ENCODE results near the gene CCDC8.
"Not testable (repeated sequence)": the region's sequence is repeated elsewhere in the genome, so short reads cannot be mapped to it uniquely, and the experiment has no call there.

Gene CCDC8

DNA sequence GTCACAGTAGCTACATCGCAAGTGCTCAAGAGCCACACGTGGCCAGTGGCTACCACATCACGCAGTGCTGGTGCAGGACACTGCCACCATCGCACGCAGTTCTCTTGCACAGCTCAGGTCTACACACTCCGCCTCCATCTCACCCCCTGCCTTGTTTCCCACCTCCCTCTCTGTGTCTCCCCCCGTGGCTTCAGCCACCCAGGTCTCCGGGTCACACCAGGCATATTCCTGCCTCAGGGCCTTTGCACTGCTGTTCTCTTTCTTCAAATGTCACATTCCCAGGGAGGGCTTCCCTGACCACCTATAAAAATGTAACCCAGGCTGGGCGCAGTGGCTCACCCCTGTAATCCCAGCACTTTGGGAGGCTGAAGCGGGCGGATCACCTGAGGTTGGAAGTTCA, 10.6 kb downstream of the CCDC8 start:
- no peak for DNase-seq

DNA sequence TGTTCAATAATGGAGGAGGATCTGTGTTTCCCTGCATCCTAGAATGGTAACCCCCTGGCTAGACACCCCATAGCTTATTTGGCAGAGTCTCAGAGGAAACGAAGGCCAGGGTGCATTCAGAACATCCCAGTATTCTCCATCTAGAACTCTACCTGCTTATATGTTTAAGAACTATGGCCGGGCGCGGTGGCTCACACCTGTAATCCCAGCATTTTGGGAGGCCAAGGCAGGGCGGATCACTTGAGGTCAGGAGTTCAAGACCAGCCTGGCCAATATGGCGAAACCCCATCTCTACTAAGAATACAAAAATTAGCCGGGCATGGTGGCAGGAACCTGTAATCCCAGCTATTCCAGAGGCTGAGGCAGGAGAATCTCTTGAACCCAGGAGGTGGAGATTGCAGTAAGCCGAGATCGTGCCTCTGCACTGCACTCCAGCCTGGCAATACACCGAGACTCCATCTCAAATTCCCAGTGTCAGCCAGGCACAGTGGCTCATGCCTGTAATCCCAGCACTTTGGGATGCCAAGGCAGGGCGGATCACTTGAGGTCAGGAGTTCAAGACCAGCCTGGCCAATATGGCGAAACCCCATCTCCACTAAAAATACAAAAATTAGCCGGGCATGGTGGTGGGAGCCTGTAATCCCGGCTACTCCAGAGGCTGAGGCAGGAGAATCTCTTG, 15.4 kb downstream of the CCDC8 start:
- DNase-seq: not testable (repeated sequence)

DNA sequence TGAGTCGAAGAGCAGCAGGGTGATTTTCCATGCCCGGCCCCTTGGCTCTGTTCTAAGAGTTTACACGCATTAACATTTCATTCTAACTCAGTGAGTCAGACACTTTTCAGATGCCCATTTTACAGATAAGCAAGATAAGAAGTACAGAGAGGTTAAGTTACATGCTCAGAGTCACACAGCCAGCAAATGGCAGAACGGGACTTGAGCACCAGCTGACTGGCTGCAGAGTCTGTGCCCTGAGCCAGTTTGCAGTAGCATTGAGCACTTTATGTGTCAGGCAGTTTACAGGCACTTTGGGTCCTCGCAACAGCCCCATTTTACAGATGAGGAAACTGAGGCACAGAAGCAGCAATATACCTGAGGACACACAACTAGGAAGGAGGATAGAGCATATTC, 19.0 kb downstream of the CCDC8 start:
- DNase-seq: no peak

- no peak for DNase-seq
These were observed 19.6 kb downstream of the CCDC8 start for GRCh38 chr19:46393456-46394401.

DNA sequence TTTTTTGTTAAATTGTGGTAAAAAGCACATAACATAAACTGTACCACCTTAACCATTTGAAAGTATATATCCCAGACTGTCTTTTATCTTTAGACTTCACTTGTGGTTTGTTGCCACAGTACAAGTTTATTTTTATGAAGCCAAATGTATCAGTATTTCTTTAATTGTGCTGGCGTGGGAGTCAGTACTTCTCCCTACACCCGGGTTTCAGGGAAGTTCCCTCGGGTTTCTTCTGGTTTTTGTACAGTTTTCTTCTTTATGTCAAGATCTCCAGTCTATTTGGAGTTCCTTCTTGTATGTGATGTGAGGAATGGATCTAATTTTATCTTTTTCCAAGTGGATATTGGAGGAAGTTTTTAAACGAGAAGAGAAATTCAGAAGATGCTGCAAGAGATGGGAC, 20.5 kb downstream of the CCDC8 start:
- DNase-seq: no peak

DNA sequence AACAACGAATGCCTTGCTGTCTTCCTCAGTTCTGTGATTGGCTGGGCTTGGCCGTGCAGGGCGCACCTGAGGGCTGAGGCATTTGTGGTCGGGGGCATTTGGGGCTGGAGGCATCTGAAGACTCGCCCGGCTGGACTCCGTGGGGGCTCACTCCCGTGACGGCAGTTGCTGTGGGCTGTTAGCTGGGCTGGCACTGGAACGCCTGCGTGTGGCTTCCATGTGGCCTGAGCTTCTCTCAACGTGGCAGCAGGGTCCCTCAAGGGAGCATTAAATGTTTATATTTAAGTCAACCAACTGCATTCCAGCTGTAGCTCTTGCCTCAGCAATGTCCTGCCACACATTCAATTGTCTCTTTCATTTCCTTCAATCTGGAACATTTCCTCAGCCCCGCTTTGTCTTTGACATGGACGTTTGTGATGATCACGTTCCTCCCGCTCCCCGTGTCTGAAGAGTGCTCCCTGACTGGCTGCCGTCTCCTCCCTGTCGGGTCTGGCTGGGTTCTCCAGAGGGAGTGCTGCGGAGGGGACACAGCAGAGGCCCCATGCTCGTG, 21.0 kb downstream of the CCDC8 start:
- no peak for DNase-seq

DNA sequence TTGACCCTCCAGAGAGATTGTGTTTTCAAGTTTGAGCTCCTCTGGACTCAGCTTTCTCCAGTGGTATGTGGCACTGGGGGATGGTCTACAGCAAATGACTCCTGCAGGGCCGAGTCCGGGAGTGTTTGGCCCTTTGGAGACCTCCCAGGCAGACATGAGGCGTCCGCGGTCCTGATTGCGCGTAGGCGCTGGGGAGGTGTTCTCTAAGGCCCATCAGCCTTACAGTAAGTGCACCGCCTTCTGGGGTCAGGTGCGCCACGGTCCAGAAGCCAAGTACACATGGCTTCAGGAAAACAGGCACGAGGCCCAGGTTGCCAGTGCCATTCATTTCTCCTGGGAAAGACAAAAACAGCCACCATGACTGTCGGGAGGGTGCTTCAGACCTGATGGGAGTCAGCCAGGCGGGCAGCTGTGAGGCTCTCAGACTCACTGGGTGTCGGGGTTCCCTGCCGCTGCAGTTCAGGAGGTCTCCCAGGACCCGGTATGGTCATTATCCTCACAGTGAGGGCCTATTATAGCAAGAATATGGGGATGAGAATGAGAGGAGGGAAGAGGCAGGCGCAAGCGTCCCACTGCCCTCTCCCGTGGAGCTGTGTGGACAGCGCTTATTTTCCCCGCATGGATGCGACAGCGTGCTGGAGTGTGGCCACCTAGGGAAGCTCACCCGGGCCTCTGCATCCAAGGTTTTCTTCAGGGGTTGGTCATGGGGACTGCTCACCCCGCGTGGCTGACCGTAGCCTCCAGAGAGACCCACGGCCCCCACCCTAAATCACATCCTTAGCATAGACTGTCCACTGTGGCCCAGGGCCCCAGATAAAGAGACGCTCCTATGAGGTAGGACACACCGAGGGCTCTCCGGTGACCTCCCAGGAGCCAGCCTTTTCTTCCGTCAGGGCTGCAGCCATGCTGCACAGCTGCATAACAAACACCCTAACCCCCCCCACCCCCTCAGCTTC, 21.8 kb downstream of the CCDC8 start:
- DNase-seq: no peak

- DNase-seq: no peak
These were observed 22.5 kb downstream of the CCDC8 start for GRCh38 chr19:46390866-46391265.

- no peak for DNase-seq
These were observed 23.1 kb downstream of the CCDC8 start for GRCh38 chr19:46390121-46390858.

GRCh38 chr19:46388311-46389095, 24.9 kb downstream of the CCDC8 start:
- no peak for DNase-seq

- DNase-seq: no peak
These were observed 25.6 kb downstream of the CCDC8 start for GRCh38 chr19:46387713-46388130.

GRCh38 chr19:46386996-46387712, 26.2 kb downstream of the CCDC8 start:
- DNase-seq: no peak

DNA sequence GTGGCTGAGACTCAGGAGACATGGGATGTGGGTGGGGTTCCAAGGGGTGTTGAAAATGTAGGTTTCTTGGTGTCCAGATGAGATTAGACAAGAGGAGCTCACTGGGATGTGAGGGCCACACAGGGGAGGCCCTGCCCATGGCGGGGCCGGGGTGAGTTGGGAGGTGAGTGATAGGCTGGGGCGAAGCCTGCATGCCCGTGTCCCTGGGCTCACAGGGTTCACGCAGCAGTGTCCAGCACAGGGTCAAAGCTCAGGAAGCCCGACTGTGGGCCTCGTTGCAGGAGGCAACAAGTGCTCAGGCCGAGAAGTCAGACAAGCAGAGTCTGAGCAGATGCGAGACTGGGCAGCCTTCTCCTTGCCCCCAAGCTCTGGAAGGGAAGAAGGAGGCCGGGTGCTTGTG, 27.2 kb downstream of the CCDC8 start:
- DNase-seq: no peak

DNA sequence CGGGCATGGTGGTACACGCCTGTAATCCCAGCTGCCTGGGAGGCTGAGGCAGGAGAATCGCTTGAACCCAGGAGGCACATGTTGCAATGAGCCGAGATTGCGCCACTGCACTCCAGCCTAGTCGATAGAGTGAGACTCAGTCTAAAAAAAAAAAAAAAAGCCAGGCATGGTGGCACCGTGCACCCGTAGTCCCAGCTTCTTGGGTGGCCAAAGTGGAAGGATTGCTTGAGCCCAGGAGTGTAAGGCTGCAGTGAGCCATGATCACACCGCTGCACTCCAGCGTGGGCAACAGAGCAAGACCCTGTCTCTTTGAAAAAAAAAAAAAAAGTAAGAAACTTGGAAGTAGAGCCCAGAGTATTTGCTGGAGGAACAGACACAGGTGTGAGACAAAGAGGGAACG, 27.7 kb downstream of the CCDC8 start:
- DNase-seq: no peak

GRCh38 chr19:46384396-46384795, 29.0 kb downstream of the CCDC8 start:
- no peak for DNase-seq

DNA sequence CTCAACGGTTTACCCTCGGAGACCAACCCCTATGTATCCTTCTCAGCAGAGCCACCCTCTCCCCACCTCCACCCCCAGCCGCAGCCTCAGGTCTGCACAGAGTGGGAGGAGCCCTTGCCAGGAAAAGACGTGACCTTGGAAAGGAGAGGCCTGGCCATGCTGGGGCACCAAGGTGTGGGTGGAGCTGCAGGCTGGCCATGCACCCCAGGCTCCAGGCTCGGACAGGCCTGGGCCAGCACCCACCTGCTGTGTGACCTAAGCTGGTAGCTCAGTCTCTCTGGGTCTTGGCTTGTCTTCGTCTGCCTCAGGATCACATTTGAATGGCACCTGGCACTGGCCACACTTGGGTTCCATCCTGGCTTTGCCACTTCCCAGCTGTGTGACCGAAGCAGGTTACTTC, 29.5 kb downstream of the CCDC8 start:
- no peak for DNase-seq

- no peak for DNase-seq
These were observed 30.1 kb downstream of the CCDC8 start for GRCh38 chr19:46383171-46383815.

- DNase-seq: no peak
These were observed 31.5 kb downstream of the CCDC8 start for GRCh38 chr19:46381756-46382345.

DNA sequence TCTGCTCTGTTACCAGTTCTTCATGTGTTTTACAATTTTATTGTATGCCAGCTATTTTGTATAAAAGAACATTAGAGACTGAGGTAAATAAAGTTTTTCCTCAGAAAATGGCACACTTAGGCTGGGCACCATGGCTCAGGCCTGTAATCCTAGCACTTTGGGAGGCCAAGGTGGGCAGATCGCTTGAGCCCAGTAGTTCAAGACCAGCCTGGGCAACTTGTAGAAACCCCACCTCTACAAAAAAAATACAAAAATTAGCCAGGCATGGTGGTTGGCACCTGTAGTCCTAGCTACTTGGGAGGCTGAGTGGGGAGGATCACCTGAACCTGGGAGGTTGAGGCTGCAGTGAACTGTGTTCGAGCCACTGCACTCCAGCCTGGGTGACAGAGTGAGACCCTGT, 32.0 kb downstream of the CCDC8 start:
- DNase-seq: no peak

DNA sequence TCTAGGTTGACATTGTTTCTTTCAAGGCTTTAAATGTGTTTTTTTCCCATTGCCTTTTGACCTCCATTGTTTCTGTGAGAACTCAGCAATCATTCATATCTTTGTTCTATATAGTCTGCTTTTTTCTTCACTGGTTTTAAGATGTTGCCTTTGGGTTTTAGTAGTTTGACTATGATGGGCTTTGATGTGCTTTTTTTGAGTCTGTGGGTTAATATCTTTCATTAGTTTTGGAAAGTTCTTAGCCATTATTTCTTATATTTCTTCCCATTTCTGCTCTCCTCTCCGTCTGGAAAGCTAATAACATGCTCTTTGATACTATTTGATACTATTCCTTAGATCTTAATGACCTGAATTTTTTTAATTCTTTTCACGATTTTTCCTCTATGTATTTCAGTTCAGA, 32.7 kb downstream of the CCDC8 start:
- no peak for DNase-seq
